Measurements from ENCODE around the gene MRTO4. TPM values are rescaled to one million over a fixed set of nuclear protein-coding genes. Genes with fewer than 3 reads are reported as not detected.
"Not testable (repeated sequence)": the region's sequence is repeated elsewhere in the genome, so short reads cannot be mapped to it uniquely, and the experiment has no call there.

Gene MRTO4
- total and polyA plus RNA-seq, 4 donors: 6.5 to 23.6 (median 13.6) TPM

GRCh38 chr1:19234224-19234623, 17.4 kb upstream of the MRTO4 start:
- H3K27me3 ChIP-seq (ENCODE audit: control insufficient read depth in 1 of 2, insufficient read depth in 2 of 2, low read length in 1 of 2): no peaks in the 10 kb centered on the region
- H3K36me3 ChIP-seq (ENCODE audit: control insufficient read depth in 1 of 2, insufficient read depth in 2 of 2, low read length in 1 of 2): peaks cover 6 to 17% of the 10 kb centered on the region in 2 donors
- H3K4me3 ChIP-seq (ENCODE audit: low read length in 2 of 2): no peak overlapping the region
- H3K4me1 ChIP-seq (ENCODE audit: control insufficient read depth in 1 of 2, insufficient read depth in 2 of 2, low read length in 2 of 2): peaks cover 0 to 3% of the 10 kb centered on the region in 2 donors
- WGBS, 2 donors: 92 to 98% methylated on average over 3 of the region's 3 CpGs
- no peak overlapping the region for H3K27ac ChIP-seq (ENCODE audit: low read depth in 1 of 2, low read length in 2 of 2)
- ATAC-seq (ENCODE audit: low FRiP score) (no peak), DNase-seq (peak in 1 of 2 donors; percentile 20)
- H3K9me3 ChIP-seq (ENCODE audit: control insufficient read depth, low read length): no peaks in the 10 kb centered on the region
- intact Hi-C loops (cut with DNase I): no loop called here

- Histone ChIP-seq H3K9me3 (ENCODE audit: control insufficient read depth, low read length) (no peaks in the 10 kb centered on the region), H3K4me1 (ENCODE audit: control insufficient read depth in 1 of 2, insufficient read depth in 2 of 2, low read length in 2 of 2) (no peaks in the 10 kb centered on the region), H3K36me3 (ENCODE audit: control insufficient read depth in 1 of 2, insufficient read depth in 2 of 2, low read length in 1 of 2) (peaks cover 6 to 12% of the 10 kb centered on the region in 2 donors), H3K4me3 (ENCODE audit: low read length in 2 of 2) (no peak overlapping the region), H3K27ac (ENCODE audit: low read depth in 1 of 2, low read length in 2 of 2) (no peak overlapping the region), H3K27me3 (ENCODE audit: control insufficient read depth in 1 of 2, insufficient read depth in 2 of 2, low read length in 1 of 2) (no peaks in the 10 kb centered on the region)
- DNase-seq: peak in 1 of 2 donors; percentile 44
- intact Hi-C loops (cut with DNase I): loop anchor here in 1 of 2 donors (5.0 kb wide), 1 partner anchor 38 kb away; no protein-coding TSS in a partner anchor
- ATAC-seq (ENCODE audit: low FRiP score): no peak
- WGBS, 2 donors: 89 to 91% methylated on average over 7 of the region's 7 CpGs
Measured at GRCh38 chr1:19239876-19240275, 11.7 kb upstream of the MRTO4 start.

- H3K27me3 ChIP-seq (ENCODE audit: control insufficient read depth in 1 of 2, insufficient read depth in 2 of 2, low read length in 1 of 2): no peaks in the 10 kb centered on the region
- H3K4me3 ChIP-seq (ENCODE audit: low read length in 2 of 2): no peak overlapping the region
- peaks cover 6 to 12% of the 10 kb centered on the region in 2 donors for H3K36me3 ChIP-seq (ENCODE audit: control insufficient read depth in 1 of 2, insufficient read depth in 2 of 2, low read length in 1 of 2)
- DNase-seq (peak; percentile 64 to 83), ATAC-seq (ENCODE audit: low FRiP score) (peak; percentile 87)
- no peaks in the 10 kb centered on the region for H3K9me3 ChIP-seq (ENCODE audit: control insufficient read depth, low read length)
- intact Hi-C loops (cut with DNase I): loop anchor here in 1 of 2 donors (5.0 kb wide), 1 partner anchor 39 kb away; no protein-coding TSS in a partner anchor
- WGBS, 2 donors: 59 to 61% methylated on average over 7 of the region's 7 CpGs
- no peak overlapping the region for H3K27ac ChIP-seq (ENCODE audit: low read depth in 1 of 2, low read length in 2 of 2)
- no peaks in the 10 kb centered on the region for H3K4me1 ChIP-seq (ENCODE audit: control insufficient read depth in 1 of 2, insufficient read depth in 2 of 2, low read length in 2 of 2)
Measured at GRCh38 chr1:19240673-19241538, 10.7 kb upstream of the MRTO4 start.

- whole genome bisulfite sequencing, 2 donors: 10 to 12% methylated on average over 14 of the region's 14 CpGs
- no peaks in the 10 kb centered on the region for H3K9me3 ChIP-seq (ENCODE audit: control insufficient read depth, low read length)
- intact Hi-C loops (cut with DNase I): loop anchor here in 1 of 2 donors (10.0 kb wide), 1 partner anchor 404 kb away; no protein-coding TSS in a partner anchor
- peaks cover 0 to 3% of the 10 kb centered on the region in 2 donors for H3K36me3 ChIP-seq (ENCODE audit: control insufficient read depth in 1 of 2, insufficient read depth in 2 of 2, low read length in 1 of 2)
- H3K4me3 ChIP-seq (ENCODE audit: low read length in 2 of 2): peak overlapping the region; percentile 51 to 87
- H3K4me1 ChIP-seq (ENCODE audit: control insufficient read depth in 1 of 2, insufficient read depth in 2 of 2, low read length in 2 of 2): peaks cover 0 to 1% of the 10 kb centered on the region in 2 donors
- H3K27ac ChIP-seq (ENCODE audit: low read depth in 1 of 2, low read length in 2 of 2): no peak overlapping the region
- DNase-seq (no peak), ATAC-seq (ENCODE audit: low FRiP score) (no peak)
- H3K27me3 ChIP-seq (ENCODE audit: control insufficient read depth in 1 of 2, insufficient read depth in 2 of 2, low read length in 1 of 2): no peaks in the 10 kb centered on the region
Measured at GRCh38 chr1:19250629-19251304, 838 bp upstream of the MRTO4 start.

DNA sequence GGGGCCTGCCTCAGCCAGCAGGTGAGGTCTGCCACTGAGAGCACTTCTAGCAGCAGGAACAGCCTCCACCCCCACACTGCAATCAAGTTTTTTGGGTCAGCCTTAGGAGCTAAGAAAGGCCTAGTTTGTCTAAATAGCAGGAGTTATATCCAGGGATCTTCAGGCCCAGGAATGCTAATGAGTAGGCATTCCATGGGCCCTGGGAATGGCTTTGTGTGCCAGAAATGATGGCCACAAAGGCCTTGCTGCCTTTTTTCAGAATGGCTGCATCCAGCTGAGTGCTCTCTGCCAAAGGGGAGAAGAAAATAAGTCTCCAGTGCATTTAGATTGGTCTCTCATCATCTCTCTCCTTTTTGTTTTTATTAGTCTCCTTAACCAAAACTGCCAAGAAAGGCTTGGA, 2.8 kb downstream of the MRTO4 start:
- DNase-seq (no peak), ATAC-seq (ENCODE audit: low FRiP score) (no peak)
- Histone ChIP-seq H3K27me3 (ENCODE audit: control insufficient read depth in 1 of 2, insufficient read depth in 2 of 2, low read length in 1 of 2) (no peaks in the 10 kb centered on the region), H3K4me1 (ENCODE audit: control insufficient read depth in 1 of 2, insufficient read depth in 2 of 2, low read length in 2 of 2) (peaks cover 0 to 1% of the 10 kb centered on the region in 2 donors), H3K27ac (ENCODE audit: low read depth in 1 of 2, low read length in 2 of 2) (no peak overlapping the region), H3K36me3 (ENCODE audit: control insufficient read depth in 1 of 2, insufficient read depth in 2 of 2, low read length in 1 of 2) (peaks cover 4 to 8% of the 10 kb centered on the region in 2 donors), H3K9me3 (ENCODE audit: control insufficient read depth, low read length) (no peaks in the 10 kb centered on the region), H3K4me3 (ENCODE audit: low read length in 2 of 2) (no peak overlapping the region)
- intact Hi-C loops (cut with DNase I): loop anchor here in 1 of 2 donors (10.0 kb wide), 1 partner anchor 400 kb away; no protein-coding TSS in a partner anchor

GRCh38 chr1:19255288-19255687, 3.7 kb downstream of the MRTO4 start:
- peaks cover 0 to 1% of the 10 kb centered on the region in 2 donors for H3K4me1 ChIP-seq (ENCODE audit: control insufficient read depth in 1 of 2, insufficient read depth in 2 of 2, low read length in 2 of 2)
- intact Hi-C loops (cut with DNase I): loop anchor here in 1 of 2 donors (10.0 kb wide), 1 partner anchor 400 kb away; no protein-coding TSS in a partner anchor
- DNase-seq (no peak), ATAC-seq (ENCODE audit: low FRiP score) (no peak)
- H3K4me3 ChIP-seq (ENCODE audit: low read length in 2 of 2): no peak overlapping the region
- 72 to 85% methylated on average over 4 of the region's 4 CpGs for WGBS, 2 donors
- no peak overlapping the region for H3K27ac ChIP-seq (ENCODE audit: low read depth in 1 of 2, low read length in 2 of 2)
- peaks cover 6 to 10% of the 10 kb centered on the region in 2 donors for H3K36me3 ChIP-seq (ENCODE audit: control insufficient read depth in 1 of 2, insufficient read depth in 2 of 2, low read length in 1 of 2)
- H3K27me3 ChIP-seq (ENCODE audit: control insufficient read depth in 1 of 2, insufficient read depth in 2 of 2, low read length in 1 of 2): no peaks in the 10 kb centered on the region
- H3K9me3 ChIP-seq (ENCODE audit: control insufficient read depth, low read length): no peaks in the 10 kb centered on the region

DNA sequence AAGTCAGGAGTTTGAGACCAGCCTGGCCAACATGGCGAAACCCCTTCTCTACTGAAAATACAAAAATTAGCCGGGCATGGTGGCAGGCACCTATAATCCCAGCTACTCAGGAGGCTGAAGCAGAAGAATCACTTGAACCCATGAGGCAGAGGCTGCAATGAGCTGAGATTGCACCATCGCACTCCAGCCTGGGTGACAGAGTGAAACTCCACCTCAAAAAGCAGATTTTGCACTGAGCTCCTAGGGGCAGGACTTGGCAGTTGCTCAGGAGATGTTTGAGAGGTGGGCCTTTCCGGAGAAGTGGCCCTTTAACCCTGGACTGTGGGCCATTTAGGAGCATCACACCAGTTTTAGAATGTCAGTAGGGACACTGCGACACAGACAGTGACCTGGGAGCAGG, 4.7 kb downstream of the MRTO4 start:
- 94% methylated on average over 5 of the region's 5 CpGs for WGBS, 2 donors
- H3K4me3 ChIP-seq (ENCODE audit: low read length in 2 of 2); H3K4me1 ChIP-seq (ENCODE audit: control insufficient read depth in 1 of 2, insufficient read depth in 2 of 2, low read length in 2 of 2); H3K27ac ChIP-seq (ENCODE audit: low read depth in 1 of 2, low read length in 2 of 2); ATAC-seq (ENCODE audit: low FRiP score); H3K9me3 ChIP-seq (ENCODE audit: control insufficient read depth, low read length); DNase-seq; H3K27me3 ChIP-seq (ENCODE audit: control insufficient read depth in 1 of 2, insufficient read depth in 2 of 2, low read length in 1 of 2); H3K36me3 ChIP-seq (ENCODE audit: control insufficient read depth in 1 of 2, insufficient read depth in 2 of 2, low read length in 1 of 2): not testable (repeated sequence)
- intact Hi-C loops (cut with DNase I): loop anchor here in 1 of 2 donors (10.0 kb wide), 1 partner anchor 398 kb away; no protein-coding TSS in a partner anchor

DNA sequence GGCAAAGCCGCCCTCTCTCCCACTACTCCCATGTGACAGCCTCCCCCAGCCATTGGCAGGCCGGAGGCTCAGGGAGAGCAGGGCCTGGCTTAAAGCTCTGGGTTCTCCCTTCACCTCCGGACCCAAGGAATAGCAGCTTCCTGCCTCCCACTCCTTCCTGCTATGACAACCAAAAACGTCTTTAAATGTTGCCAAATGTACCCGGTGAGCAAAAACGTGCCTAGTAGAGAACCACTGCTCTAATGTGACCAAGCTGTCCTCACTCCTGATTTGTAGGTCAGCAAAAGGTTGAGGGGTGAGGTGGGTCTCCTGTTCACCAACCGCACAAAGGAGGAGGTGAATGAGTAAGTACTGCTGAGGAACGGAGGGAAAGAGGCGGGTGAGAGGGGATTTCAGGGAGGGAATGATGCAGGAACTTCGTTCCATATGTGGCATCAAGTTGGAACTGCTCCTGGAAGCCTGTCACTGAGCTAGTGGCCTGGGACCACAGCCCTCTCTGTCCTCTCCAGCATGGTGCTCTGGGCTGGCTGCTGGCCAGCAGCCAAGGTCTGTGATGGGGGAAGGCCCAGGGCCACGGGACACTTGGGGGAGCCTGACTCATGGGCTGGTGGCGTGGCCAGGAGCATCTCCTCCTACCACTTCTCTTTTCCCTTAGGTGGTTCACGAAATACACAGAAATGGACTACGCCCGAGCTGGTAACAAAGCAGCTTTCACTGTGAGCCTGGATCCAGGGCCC, 5.7 kb downstream of the MRTO4 start:
- peaks cover 6 to 10% of the 10 kb centered on the region in 2 donors for H3K36me3 ChIP-seq (ENCODE audit: control insufficient read depth in 1 of 2, insufficient read depth in 2 of 2, low read length in 1 of 2)
- intact Hi-C loops (cut with DNase I): loop anchor here in 1 of 2 donors (10.0 kb wide), 1 partner anchor 397 kb away; no protein-coding TSS in a partner anchor
- no peak for ATAC-seq (ENCODE audit: low FRiP score)

More for the DNA sequence above, 5.7 kb downstream of the MRTO4 start:
- 73 to 78% methylated on average over 15 of the region's 15 CpGs for WGBS, 2 donors
- no peak for DNase-seq
- Histone ChIP-seq H3K27me3 (ENCODE audit: control insufficient read depth in 1 of 2, insufficient read depth in 2 of 2, low read length in 1 of 2) (no peaks in the 10 kb centered on the region), H3K4me3 (ENCODE audit: low read length in 2 of 2) (no peak overlapping the region), H3K27ac (ENCODE audit: low read depth in 1 of 2, low read length in 2 of 2) (no peak overlapping the region), H3K4me1 (ENCODE audit: control insufficient read depth in 1 of 2, insufficient read depth in 2 of 2, low read length in 2 of 2) (peaks cover 0 to 1% of the 10 kb centered on the region in 2 donors), H3K9me3 (ENCODE audit: control insufficient read depth, low read length) (no peaks in the 10 kb centered on the region)
